ENCODE data around the gene TSEN2. TPM values are rescaled to one million over a fixed set of nuclear protein-coding genes. Genes with fewer than 3 reads are reported as not detected.
"Not testable (repeated sequence)": the region's sequence is repeated elsewhere in the genome, so short reads cannot be mapped to it uniquely, and the experiment has no call there.

Gene TSEN2
- total and polyA plus RNA-seq, 9 of the 15 experiments (the other 6 are each of a cell fraction or from before 2014, with no cell fraction given) = 38.5 to 76.3 (median 46.6) TPM

- H3K79me2 ChIP-seq (ENCODE audit: control insufficient read depth, insufficient read depth, low read length); H3K36me3 ChIP-seq (ENCODE audit: control insufficient read depth, insufficient read depth, low read length); H3K9me1 ChIP-seq (ENCODE audit: control insufficient read depth, insufficient read depth, low read length); H3K27ac ChIP-seq (ENCODE audit: extremely low read depth, low read depth, low read length); H3K4me1 ChIP-seq (replicated peaks in 1 of 2; ENCODE audit: control insufficient read depth in 2 of 2, insufficient read depth in 2 of 2, low read length in 2 of 2); in situ Hi-C loops (cut with MboI); H3K4me2 ChIP-seq (ENCODE audit: insufficient read depth, low read length); H3K9me3 ChIP-seq (replicated peaks; ENCODE audit: control insufficient read depth, insufficient read depth, low read depth, low read length); H3K4me3 ChIP-seq; H4K20me1 ChIP-seq (replicated peaks; ENCODE audit: control insufficient read depth, insufficient read depth, low read length); FAIRE-seq; BruUV-seq (replicated peaks); DNase-seq (ENCODE audit: extremely low read depth in 1 of 4, low spot score in 3 of 4); H3K9ac ChIP-seq (ENCODE audit: insufficient read depth in 1 of 2, low read depth in 2 of 2, low read length in 2 of 2); ATAC-seq; H2AFZ ChIP-seq (ENCODE audit: low read depth, low read length); intact Hi-C loops (cut with micrococcal nuclease): not testable (repeated sequence)
- POLR2A ChIA-PET = interaction anchor here (0.8 kb wide), 1 partner anchor 17 kb away, joined by 3 read pairs; no protein-coding TSS in a partner anchor
- WGBS (ENCODE audit: insufficient coverage, low coverage, missing lambda C conversion rate) = 2% methylated on average over 7 of the region's 7 CpGs
- H3K27me3 ChIP-seq (ENCODE audit: control insufficient read depth in 2 of 2, insufficient read depth in 2 of 2, low read length in 2 of 2) = peaks cover 68 to 75% of the 10 kb centered on the region in 2 experiments
- CTCF ChIA-PET (ENCODE audit: low intra/inter-chr PET ratio) = interaction anchor here (0.7 kb wide), 1 partner anchor 424 kb away, joined by 3 read pairs; no protein-coding TSS in a partner anchor
Measured at GRCh38 chr3:12469222-12469621, 15.1 kb upstream of the TSEN2 start.

DNA sequence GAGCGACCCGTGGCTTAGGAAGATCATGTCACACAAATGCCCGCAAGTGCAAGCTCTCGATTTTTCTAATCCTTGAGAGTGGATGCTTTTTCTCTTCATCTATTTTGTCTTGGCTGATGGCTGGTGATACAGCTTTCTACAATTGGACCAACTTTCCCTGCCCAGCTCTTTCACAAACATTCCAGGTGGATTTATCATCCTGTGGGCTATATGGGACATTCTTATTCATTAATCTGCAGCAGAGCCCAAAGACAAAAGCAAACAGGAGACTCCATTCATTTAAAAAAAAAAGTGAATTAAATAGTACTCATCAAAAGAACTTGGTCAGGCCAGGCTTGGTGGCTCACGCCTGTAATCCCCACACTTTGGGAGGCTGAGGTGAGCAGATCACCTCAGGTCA lies 14.2 kb upstream of the TSEN2 start:
- peaks cover 66 to 75% of the 10 kb centered on the region in 2 experiments for H3K27me3 ChIP-seq (ENCODE audit: control insufficient read depth in 2 of 2, insufficient read depth in 2 of 2, low read length in 2 of 2)
- H3K4me3 ChIP-seq = no peak overlapping the region
- intact Hi-C loops (cut with micrococcal nuclease) (no loop called here), in situ Hi-C loops (cut with MboI) (no loop called here)
- H4K20me1 ChIP-seq (replicated peaks; ENCODE audit: control insufficient read depth, insufficient read depth, low read length) = no peaks in the 10 kb centered on the region
- no peak overlapping the region for H3K9ac ChIP-seq (ENCODE audit: insufficient read depth in 1 of 2, low read depth in 2 of 2, low read length in 2 of 2)
- H3K4me2 ChIP-seq (ENCODE audit: insufficient read depth, low read length) = no peak overlapping the region
- H3K27ac ChIP-seq (ENCODE audit: extremely low read depth, low read depth, low read length) = no peak overlapping the region
- H2AFZ ChIP-seq (ENCODE audit: low read depth, low read length) = no peak overlapping the region
- no peaks in the 10 kb centered on the region for H3K4me1 ChIP-seq (replicated peaks in 1 of 2; ENCODE audit: control insufficient read depth in 2 of 2, insufficient read depth in 2 of 2, low read length in 2 of 2)
- H3K9me1 ChIP-seq (ENCODE audit: control insufficient read depth, insufficient read depth, low read length) = no peaks in the 10 kb centered on the region
- H3K79me2 ChIP-seq (ENCODE audit: control insufficient read depth, insufficient read depth, low read length) = no peaks in the 10 kb centered on the region
- ChIA-PET POLR2A (no interaction called here), CTCF (ENCODE audit: low intra/inter-chr PET ratio) (no interaction called here)
- ATAC-seq (no peak), DNase-seq (ENCODE audit: extremely low read depth in 1 of 4, low spot score in 3 of 4) (no peak), FAIRE-seq (no peak)
- 2% methylated on average over 5 of the region's 5 CpGs for WGBS (ENCODE audit: insufficient coverage, low coverage, missing lambda C conversion rate)
- BruUV-seq (replicated peaks) = no TSS peak
- no peaks in the 10 kb centered on the region for H3K36me3 ChIP-seq (ENCODE audit: control insufficient read depth, insufficient read depth, low read length)
- no peaks in the 10 kb centered on the region for H3K9me3 ChIP-seq (replicated peaks; ENCODE audit: control insufficient read depth, insufficient read depth, low read depth, low read length)
- TF ChIP-seq, protein P1, sequence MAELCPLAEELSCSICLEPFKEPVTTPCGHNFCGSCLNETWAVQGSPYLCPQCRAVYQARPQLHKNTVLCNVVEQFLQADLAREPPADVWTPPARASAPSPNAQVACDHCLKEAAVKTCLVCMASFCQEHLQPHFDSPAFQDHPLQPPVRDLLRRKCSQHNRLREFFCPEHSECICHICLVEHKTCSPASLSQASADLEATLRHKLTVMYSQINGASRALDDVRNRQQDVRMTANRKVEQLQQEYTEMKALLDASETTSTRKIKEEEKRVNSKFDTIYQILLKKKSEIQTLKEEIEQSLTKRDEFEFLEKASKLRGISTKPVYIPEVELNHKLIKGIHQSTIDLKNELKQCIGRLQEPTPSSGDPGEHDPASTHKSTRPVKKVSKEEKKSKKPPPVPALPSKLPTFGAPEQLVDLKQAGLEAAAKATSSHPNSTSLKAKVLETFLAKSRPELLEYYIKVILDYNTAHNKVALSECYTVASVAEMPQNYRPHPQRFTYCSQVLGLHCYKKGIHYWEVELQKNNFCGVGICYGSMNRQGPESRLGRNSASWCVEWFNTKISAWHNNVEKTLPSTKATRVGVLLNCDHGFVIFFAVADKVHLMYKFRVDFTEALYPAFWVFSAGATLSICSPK (IDR thresholded peaks at IDR 0.05; ENCODE audit: borderline replicate concordance) = no peak
- no peak for TF ChIP-seq KLF1 (tag; IDR thresholded peaks at IDR 0.05)
- TF ChIP-seq, protein P2, sequence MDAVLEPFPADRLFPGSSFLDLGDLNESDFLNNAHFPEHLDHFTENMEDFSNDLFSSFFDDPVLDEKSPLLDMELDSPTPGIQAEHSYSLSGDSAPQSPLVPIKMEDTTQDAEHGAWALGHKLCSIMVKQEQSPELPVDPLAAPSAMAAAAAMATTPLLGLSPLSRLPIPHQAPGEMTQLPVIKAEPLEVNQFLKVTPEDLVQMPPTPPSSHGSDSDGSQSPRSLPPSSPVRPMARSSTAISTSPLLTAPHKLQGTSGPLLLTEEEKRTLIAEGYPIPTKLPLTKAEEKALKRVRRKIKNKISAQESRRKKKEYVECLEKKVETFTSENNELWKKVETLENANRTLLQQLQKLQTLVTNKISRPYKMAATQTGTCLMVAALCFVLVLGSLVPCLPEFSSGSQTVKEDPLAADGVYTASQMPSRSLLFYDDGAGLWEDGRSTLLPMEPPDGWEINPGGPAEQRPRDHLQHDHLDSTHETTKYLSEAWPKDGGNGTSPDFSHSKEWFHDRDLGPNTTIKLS (IDR thresholded peaks at IDR 0.05; ENCODE audit: borderline replicate concordance, low read depth) = no peak
- TF ChIP-seq, protein P3, sequence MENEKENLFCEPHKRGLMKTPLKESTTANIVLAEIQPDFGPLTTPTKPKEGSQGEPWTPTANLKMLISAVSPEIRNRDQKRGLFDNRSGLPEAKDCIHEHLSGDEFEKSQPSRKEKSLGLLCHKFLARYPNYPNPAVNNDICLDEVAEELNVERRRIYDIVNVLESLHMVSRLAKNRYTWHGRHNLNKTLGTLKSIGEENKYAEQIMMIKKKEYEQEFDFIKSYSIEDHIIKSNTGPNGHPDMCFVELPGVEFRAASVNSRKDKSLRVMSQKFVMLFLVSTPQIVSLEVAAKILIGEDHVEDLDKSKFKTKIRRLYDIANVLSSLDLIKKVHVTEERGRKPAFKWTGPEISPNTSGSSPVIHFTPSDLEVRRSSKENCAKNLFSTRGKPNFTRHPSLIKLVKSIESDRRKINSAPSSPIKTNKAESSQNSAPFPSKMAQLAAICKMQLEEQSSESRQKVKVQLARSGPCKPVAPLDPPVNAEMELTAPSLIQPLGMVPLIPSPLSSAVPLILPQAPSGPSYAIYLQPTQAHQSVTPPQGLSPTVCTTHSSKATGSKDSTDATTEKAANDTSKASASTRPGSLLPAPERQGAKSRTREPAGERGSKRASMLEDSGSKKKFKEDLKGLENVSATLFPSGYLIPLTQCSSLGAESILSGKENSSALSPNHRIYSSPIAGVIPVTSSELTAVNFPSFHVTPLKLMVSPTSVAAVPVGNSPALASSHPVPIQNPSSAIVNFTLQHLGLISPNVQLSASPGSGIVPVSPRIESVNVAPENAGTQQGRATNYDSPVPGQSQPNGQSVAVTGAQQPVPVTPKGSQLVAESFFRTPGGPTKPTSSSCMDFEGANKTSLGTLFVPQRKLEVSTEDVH (IDR thresholded peaks at IDR 0.05; ENCODE audit: low read depth, partially characterized antibody) = no peak
- TF ChIP-seq NR1H2 (CRISPR knock-in tag; IDR thresholded peaks at IDR 0.05) = no peak
- TF ChIP-seq ZSCAN29 (IDR thresholded peaks at IDR 0.05) = no peak
- TF ChIP-seq ATF3 (IDR thresholded peaks at IDR 0.05) = no peak
- TF ChIP-seq ATF3 (CRISPR knock-in tag; conservative IDR thresholded peaks at IDR 0.05) = no peak
- TF ChIP-seq ZNF133 (CRISPR knock-in tag; IDR thresholded peaks at IDR 0.05) = no peak

All from K562 (cell line).